Lower lobe of right lung (tissue), 2 donors: Measurements from ENCODE around the gene KLHL26. TPM values are rescaled to one million over a fixed set of nuclear protein-coding genes. Genes with fewer than 3 reads are reported as not detected.

Experiments used
- ATAC-seq, 2 donors: fragments of 200-7000 bp; cut with Tn5 transposase; one replicate each; pipeline ENCODE4 v1.9.1; 2020 to 2022; ENCODE audit warnings: mild to moderate bottlenecking in 2 of 2, moderate library complexity in 2 of 2
- DNase-seq: peaks from one replicate; pipeline ENCODE4 v3.0.0-alpha.2; 2020
- H3K27ac ChIP-seq: fragments of 200-600 bp; one replicate; pipeline ENCODE4 v1.8.0; 2022
- H3K27me3 ChIP-seq: fragments of 200-600 bp; one replicate; pipeline ENCODE4 v1.8.0; 2022; ENCODE audit warnings: low read depth
- H3K36me3 ChIP-seq: fragments of 200-600 bp; one replicate; pipeline ENCODE4 v1.8.0; 2022; ENCODE audit warnings: mild to moderate bottlenecking
- H3K4me1 ChIP-seq: fragments of 200-600 bp; one replicate; pipeline ENCODE4 v1.8.0; 2022
- H3K4me3 ChIP-seq: fragments of 200-600 bp; one replicate; pipeline ENCODE4 v1.8.0; 2022; ENCODE audit warnings: mild to moderate bottlenecking
- H3K9me3 ChIP-seq: fragments of 200-600 bp; one replicate; pipeline ENCODE4 v1.8.0; 2022
- CTCF ChIP-seq: fragments of 200-600 bp; IDR thresholded peaks from one replicate; pipeline ENCODE4 v1.8.0; 2022; ENCODE audit warnings: antibody characterized with exemption, mild to moderate bottlenecking
- intact Hi-C: fragments of 100-400 bp; cut with DNase I; formaldehyde crosslinking; loops from one replicate; pipeline ENCODE4 v1.11.0; 2022
- total RNA-seq: library from RNA; stranded (reverse); fragmentation: NEBNext Ultra II Directional; extraction: Animal tissue kit (Norgen Biotek cat#: 25700); gene quantifications from one replicate; pipeline ENCODE4 v1.2.1, GENCODE V29; 2021
- donor health status: DM: no; HTN: yes; CAD: no; lungs with severe emphysema.

Gene KLHL26
- total RNA-seq, 1 donor from 2014 or later: 14.5 TPM

DNA sequence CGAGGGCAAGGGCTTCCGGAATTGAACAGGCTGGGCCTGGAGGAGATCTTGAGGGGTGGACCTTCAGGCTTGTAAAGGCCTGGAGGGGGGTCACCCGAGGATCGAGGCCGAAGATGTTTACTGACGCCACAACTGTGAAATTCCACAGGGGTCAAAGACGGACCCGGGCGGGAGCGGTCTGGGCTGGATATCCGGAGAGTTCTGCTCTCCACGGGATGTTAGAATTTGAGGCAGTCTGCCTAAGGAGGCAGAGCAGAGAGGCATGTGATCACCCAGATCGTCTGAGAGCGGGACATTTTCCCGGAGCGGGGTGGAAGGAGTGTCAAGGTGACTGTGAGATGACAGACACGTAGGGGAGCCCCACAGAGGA, 13.2 kb downstream of the KLHL26 start:
- peak overlapping the region; percentile 31 for H3K4me3 ChIP-seq
- no peaks in the 10 kb centered on the region for H3K9me3 ChIP-seq
- DNase-seq (no peak), ATAC-seq (peak; percentile 40 to 62)
- H3K36me3 ChIP-seq: no peaks in the 10 kb centered on the region
- no peaks in the 10 kb centered on the region for H3K27me3 ChIP-seq
- TF ChIP-seq CTCF: no peak
- intact Hi-C loops: no loop called here
- peak overlapping the region; percentile 80 for H3K27ac ChIP-seq
- peaks cover 40% of the 10 kb centered on the region for H3K4me1 ChIP-seq

DNA sequence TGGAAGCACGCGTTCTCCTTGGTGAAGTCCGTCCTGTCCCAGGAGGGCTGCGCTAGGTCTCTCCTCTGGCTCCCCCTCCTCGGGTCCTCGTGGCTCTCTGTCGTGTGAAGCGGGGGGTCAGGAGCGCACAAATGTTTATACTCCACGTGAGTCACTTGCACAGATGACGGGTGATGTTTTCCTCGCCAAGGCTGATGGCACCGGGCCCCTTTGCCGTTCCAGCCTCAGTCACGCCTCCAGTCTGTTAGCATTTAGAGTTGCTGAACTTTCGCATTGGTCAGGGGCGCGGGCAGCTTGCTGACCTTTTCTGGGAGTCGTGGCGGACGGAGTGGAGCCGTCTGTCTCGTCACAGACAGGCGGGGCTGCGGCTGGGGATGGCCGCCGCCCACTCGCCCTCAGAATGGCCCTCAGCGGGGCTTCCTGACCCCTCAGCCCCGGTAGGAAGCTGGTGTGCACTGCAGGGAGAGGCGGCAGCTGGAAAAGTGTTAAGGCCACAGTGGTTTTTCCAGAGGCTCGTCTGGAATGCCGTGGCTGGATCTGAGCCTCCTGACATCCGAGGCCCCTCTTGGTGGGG, 13.7 kb downstream of the KLHL26 start:
- peak overlapping the region; percentile 31 for H3K4me3 ChIP-seq
- H3K4me1 ChIP-seq: peaks cover 40% of the 10 kb centered on the region
- TF ChIP-seq CTCF: no peak
- ATAC-seq (peak; percentile 55 to 66), DNase-seq (no peak)
- H3K27ac ChIP-seq: peak overlapping the region; percentile 80
- H3K9me3 ChIP-seq: no peaks in the 10 kb centered on the region
- H3K36me3 ChIP-seq: no peaks in the 10 kb centered on the region
- intact Hi-C loops: no loop called here
- H3K27me3 ChIP-seq: no peaks in the 10 kb centered on the region

DNA sequence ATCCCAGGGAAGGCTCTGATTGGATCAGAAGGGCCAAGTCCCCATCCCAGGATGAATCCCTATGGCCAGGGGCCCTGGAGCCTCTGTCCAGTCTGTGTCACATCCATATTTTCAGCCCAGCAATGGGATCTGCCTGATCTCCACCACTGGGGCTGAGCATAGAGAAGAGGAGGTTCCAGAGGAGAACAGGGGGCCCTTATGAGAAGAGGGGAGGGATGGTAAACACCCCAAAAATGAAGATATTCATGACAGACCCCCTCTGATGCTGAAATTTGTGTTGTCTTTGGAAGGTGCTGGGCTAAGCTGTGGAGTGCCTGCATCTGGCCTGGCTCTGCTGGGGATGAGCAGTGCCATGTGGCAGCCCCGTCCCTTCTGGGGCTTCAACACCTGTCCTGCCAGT, 14.5 kb downstream of the KLHL26 start:
- Histone ChIP-seq H3K27ac (peak overlapping the region; percentile 80), H3K4me3 (no peak overlapping the region), H3K9me3 (no peaks in the 10 kb centered on the region), H3K4me1 (peaks cover 40% of the 10 kb centered on the region), H3K36me3 (no peaks in the 10 kb centered on the region), H3K27me3 (no peaks in the 10 kb centered on the region)
- ATAC-seq (no peak), DNase-seq (no peak)
- intact Hi-C loops: no loop called here
- TF ChIP-seq CTCF: no peak

GRCh38 chr19:18651733-18652132, 14.9 kb downstream of the KLHL26 start:
- TF ChIP-seq CTCF: no peak
- Histone ChIP-seq H3K9me3 (no peaks in the 10 kb centered on the region), H3K4me1 (peaks cover 40% of the 10 kb centered on the region), H3K27me3 (no peaks in the 10 kb centered on the region), H3K27ac (peak overlapping the region; percentile 80), H3K36me3 (no peaks in the 10 kb centered on the region), H3K4me3 (no peak overlapping the region)
- no peak for ATAC-seq
- DNase-seq: no peak
- intact Hi-C loops: no loop called here

GRCh38 chr19:18653853-18654252, 17.0 kb downstream of the KLHL26 start:
- no peaks in the 10 kb centered on the region for H3K27me3 ChIP-seq
- intact Hi-C loops: no loop called here

More at GRCh38 chr19:18653853-18654252, 17.0 kb downstream of the KLHL26 start:
- ATAC-seq (no peak), DNase-seq (no peak)
- no peaks in the 10 kb centered on the region for H3K9me3 ChIP-seq
- no peak for TF ChIP-seq CTCF
- no peak overlapping the region for H3K27ac ChIP-seq
- peaks cover 32% of the 10 kb centered on the region for H3K4me1 ChIP-seq
- no peak overlapping the region for H3K4me3 ChIP-seq
- no peaks in the 10 kb centered on the region for H3K36me3 ChIP-seq
